Amniotic epithelial cell (primary cell): ENCODE data around the gene PDZD2.
"Not testable (repeated sequence)": the region's sequence is repeated elsewhere in the genome, so short reads cannot be mapped to it uniquely, and the experiment has no call there.

Experiments used
- DNase-seq: peaks from one replicate; pipeline ENCODE4 v3.0.0-alpha.2; 2010; ENCODE audit warnings: low read depth

Gene PDZD2

DNA sequence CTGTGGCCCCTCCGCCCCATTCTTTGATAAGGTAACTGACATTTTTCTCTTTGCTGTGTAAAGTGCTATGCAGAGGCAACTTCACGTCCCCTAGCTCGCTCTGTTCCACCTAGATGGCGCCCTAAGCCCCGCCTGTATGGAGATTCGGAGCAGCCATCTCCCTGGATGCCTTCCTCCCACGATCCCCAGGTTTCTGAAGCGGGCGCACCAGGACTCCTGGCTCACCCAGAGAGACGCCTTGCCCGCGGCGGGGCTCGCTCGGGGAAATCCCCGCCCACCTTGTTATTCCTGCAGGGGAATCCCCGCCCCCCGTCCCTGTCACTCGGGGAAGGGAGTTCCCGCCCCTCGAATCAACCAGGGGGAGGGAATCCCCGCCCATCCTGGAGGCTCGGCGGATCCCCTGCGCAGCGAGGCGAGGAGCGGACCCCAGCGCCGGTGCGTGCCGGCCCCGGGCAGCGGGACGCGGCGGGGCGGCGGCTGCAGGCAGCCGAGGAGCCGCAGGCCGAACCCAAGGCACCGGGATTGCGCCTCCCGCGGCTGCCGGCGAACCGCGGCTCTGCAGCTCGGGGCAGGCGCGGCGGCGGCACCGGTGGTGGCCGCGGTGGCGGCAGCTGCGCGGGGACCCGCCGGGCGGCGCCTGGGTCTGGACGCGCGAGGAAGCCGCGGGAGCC is at the start of gene PDZD2:
Gene PDZD2, plus strand, starts transcription at position 384 of the 671 bp plus-strand sequence.
- peak; percentile 26 for DNase-seq

DNA sequence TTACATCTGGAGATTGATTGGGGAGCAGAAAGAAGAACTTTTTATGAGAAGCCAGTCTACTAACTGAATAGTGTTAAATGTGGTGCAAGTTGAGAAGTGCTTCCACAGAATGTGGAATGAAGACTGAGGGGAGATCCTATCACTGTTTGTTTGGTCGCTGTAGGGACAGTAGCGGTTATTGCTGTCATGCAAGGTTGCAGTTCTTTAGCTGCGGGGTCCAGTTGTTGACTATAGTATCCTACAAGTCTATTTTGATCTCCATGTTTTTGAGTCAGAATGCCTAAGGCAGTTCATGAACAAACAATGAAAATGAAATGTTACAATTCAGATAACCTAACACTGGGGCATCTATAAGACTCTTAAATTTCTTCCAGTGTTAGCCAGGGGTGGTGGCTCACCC is 45.3 kb upstream of the PDZD2 start:
- no peak for DNase-seq

DNA sequence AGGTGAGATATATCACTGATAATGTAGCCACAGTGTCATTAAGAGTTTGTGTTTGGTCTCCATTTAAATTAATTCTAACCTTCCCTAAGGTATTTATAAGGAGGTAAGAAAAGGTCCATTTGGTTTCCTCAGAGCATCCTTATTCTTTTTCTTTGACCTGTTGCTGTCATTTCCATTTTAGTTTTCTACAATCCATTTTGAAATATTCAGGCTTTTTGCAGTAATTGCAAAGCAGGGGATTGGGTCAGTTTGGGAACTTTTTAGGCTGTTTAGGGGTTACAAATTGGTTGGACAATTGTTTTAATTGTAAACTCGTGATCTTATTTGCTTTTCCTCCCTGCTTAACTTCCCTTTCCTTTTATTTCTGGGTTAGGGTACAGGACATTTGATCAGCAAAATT is 42.6 kb upstream of the PDZD2 start:
- DNase-seq, result no peak

DNA sequence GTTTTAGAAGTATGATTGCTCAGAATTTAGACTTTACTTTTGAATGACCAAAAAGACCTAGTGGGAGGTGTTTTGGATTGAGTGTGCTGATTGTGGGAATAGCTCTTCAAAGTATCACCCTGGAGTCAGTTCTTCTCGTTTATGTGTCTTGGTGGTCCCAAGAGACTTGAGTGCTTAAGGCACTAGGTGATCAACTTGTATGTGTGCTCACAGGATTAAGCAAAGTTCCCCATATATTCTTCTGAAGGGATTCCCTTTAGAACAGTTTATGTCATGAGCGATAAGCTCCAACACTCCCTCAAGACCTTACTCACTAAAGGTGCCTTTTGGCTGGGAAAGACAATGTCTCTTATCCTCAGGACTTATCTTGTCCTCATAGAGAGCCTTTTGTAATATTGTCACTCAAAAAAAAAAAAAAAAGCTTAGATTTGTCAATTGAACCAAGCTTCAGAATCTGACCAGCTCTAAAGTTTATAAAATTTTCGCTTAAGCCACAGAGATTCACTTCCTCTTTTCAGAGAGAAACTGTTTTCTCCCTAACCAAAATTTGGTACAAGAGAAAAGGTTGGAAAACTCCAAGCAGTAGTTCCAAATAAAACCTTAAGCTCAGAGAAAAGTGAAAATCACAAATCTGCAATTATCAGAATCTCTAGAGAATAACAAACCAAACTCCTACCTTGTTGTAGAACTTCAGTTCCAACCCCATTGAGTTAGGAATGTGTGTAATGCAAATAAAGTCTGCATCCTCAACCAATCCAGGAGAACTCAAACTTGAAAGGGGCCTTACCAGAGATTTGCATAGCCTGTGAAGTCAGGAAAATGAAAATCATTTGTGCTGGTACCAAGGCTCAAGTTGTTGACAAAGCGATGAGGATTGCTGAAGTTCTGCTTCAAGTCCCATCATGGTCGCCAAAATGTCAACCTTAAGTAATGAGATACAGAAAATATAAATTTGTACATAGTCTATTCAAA is 40.0 kb upstream of the PDZD2 start:
- DNase-seq, result no peak

DNA sequence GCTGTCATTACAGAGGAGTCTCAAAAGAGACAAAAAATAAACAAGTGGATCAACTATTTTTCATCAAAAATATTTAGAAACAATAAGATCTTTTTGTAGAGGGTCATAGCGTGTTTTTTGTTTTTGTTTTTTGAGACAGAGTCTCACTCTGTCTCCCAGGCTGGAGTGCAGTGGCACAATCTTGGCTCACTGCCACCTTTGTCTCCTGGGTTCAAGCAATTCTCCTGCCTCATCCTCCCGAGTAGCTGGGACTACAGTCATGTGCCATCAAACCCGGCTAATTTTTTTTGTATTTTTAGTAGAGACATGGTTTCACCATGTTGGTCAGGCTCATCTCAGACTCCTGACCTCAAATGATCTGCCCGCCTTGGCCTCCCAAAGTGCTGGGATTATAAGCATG is 36.6 kb upstream of the PDZD2 start:
- not testable (repeated sequence) for DNase-seq

- DNase-seq, result no peak
Measured at GRCh38 chr5:31604240-31604639, 34.7 kb upstream of the PDZD2 start.

GRCh38 chr5:31604644-31605043 is 34.3 kb upstream of the PDZD2 start:
- DNase-seq, result no peak

DNA sequence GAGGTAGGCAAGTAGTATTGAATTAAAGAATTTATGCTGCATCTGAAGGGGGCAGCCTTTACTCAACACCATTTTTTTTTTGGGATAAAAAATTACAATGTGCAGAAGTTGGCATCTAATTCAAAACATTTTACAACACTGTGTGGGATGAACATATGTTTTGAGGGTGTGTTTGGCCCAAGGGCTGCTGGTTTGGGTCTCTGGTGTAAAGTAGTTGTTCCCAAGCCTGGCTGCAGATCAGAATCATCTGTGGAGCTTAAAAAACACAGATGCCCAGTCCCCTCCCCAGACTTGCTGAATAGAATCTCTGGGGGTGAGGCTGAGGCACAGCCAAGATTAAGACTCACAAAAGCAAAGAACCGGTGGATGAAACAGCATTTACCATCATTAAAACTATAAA is 33.0 kb upstream of the PDZD2 start:
- DNase-seq, result no peak

DNA sequence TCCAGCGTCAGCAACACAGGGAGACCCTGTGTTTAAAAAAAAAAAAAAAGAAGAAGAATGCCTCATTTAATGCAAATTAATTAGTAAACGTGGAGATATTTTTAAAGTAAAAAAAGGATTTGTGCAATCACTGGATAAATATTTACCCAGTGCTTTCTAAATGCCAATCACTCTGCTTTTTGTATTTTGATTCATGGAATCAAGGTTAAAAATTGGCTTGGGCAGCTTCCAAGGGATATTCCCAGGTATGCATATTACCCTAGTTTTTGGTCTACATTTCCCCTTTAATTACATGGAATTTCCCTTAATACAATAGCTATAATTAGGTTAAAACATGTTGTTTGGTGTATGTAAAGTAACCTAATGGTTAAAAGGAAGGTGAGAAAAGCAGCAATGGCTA is 31.4 kb upstream of the PDZD2 start:
- no peak for DNase-seq

DNA sequence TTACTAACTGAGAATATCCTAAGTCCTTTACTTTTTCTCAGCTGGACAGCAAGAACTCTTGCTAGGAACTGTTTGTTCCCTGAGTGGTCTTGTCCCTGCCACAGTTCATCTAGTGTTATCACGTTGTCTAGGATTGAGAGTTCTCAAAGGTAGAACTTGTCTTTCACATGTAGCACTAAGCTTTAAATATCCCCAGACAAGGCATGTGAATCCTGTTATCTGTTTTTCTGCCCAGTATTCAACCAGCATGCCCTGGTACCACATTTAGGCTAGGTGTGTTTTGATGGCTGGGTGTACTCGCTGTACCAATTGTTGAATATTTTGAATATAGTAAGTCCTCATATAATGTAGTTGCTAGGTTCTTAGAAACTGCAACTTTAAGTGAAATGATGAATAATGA is 27.9 kb upstream of the PDZD2 start:
- no peak for DNase-seq

GRCh38 chr5:31613651-31614050 is 25.3 kb upstream of the PDZD2 start:
- DNase-seq, result no peak

DNA sequence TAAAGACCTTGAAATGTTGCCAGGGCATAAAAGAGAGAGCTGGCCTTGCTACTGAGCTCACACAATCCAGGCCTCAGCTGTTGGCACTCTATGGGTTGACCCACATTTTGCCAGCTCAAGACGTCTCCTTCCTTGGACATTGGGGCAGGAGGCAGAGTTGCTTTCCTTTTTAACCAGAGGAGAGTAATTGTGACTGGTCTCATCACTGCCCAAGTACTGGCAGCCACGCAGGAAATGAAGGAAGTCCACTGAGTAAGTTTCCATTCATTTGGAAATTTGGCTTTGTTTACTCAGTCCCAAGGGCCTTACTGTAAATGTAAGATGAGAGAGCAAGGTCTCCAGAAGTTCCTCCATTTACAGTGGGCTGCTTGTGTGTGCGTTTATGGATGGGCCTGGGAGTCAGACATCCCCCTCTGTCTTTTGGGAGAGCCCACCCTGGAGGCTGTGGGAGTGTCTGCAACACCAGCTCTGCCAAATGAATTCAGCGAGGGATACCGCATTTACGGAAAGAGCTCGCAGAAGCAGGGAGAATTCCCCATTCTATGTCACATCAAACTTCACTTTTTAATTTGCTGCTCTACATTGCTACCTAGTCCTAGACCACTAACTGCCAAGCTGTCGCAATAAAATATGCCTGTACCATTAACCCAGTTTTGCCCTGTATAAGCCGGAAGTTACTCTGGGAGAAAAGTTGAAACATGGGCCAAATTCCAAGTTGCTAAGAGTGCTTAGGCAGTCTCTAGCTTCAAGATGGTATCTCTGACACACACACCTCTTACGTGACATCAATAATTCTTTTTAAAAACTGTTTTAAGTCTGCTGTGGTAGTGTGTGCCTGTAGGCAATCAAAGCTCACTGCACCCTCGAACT is 24.5 kb upstream of the PDZD2 start:
- no peak for DNase-seq

GRCh38 chr5:31617867-31618266 is 21.1 kb upstream of the PDZD2 start:
- no peak for DNase-seq

DNA sequence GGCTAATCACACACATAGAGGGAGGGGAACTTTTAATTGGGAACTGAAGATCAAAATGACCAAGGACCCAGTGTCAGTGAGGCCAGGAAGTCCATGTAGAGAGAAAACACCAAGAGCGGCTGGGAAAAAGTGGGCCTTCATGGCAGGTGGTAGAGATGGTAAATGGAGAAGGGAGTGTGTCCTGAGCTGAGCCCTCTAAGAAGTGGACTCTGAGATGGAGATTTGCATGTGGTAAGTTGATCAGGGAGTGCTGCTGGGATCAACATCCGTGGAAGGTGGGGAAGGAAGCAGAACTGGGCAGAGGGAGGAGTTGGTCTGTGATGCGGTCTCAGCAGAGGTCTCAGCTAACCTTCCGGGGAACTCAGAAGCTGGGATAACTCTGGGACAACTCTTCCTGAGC is 18.9 kb upstream of the PDZD2 start:
- DNase-seq, result no peak

DNA sequence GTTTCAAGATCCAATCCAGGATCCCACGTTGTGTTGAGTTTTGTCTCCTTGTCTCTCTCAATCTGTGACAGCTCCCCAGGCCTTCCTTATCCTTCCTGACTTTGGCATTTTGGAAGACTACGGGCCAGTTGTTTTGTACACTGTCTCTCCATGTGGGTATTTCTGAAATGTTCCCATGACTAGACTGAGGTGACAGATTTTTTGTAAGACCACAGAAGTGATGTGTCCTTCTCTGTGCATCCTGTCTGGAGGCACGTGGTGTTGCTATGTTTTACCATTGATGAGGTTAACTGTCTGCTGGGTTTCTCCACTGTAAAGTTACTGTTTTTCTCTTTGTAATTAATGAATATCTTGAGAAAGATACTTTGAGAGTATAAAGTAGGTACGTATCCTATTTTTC is 15.7 kb upstream of the PDZD2 start:
- no peak for DNase-seq

DNA sequence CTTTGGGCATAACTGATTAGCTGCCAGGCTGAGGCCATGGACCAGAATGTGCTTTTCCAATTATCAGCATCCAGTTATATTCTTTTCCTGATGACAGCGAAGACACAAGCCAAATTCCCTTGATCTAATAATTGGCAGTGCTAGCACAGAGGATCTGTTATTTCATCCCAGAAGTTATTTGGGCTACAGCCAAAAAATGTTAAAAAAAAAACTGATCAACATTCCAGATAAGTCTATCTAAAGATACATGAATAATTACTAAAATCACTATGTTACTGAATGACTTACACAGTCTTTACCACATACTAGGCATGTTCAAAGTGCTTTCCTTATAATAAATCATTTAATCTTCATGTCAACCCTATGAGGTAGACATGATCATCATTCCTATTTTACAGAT is 13.5 kb upstream of the PDZD2 start:
- no peak for DNase-seq

GRCh38 chr5:31626156-31626555 is 12.8 kb upstream of the PDZD2 start:
- DNase-seq, result no peak

DNA sequence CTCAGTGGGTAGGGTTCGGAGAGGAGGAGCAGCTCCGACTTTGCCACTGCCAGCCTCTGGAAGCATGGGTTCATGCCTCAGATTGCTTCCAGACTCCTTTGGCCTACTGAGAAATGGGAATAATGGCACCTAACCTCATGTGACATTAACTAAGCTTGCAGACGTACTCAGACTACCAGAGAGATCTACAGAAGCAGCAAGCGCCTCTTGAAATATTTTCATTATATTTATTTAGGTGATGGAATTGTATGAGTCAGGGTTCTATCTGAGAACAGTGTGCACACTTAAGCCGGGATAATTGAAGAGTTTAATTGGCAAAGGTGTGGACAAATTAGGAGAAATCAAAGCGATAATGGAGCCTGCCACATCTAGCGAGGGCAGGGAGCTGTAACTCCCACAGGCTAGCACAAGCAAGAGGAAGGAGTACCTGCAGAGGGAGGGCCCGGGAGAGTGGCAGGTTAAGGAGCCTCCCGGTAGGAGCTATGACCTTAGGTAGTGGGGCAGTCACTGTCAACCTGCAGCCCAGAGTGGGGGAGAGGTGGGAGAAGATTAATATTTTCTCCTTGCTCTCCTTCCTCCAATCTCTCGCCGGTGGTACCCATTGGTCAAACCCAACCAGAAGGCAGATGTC is 12.2 kb upstream of the PDZD2 start:
- DNase-seq, result no peak

GRCh38 chr5:31630931-31631330 is 8.0 kb upstream of the PDZD2 start:
- DNase-seq, result peak; percentile 32

DNA sequence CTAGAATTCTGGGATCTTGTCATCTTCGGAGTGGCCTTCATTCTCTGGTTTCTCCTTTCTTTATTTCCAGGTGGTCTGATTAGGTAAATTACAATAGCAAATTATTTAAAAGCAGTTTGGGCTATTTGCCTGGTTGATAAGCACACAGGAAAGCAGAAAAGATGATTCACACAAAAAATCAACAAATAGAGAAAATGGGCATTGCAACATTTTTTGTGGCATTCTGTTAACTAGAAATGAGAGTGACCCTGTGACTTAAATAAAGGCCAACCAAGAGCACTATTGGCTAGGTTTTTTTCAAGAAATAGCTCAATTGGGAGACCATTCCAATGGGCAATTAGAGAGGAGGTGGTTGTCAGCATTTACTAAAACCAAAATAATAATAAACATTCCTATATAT is 6.5 kb upstream of the PDZD2 start:
- DNase-seq, result no peak

- no peak for DNase-seq
Measured at GRCh38 chr5:31635446-31635845, 3.5 kb upstream of the PDZD2 start.

DNA sequence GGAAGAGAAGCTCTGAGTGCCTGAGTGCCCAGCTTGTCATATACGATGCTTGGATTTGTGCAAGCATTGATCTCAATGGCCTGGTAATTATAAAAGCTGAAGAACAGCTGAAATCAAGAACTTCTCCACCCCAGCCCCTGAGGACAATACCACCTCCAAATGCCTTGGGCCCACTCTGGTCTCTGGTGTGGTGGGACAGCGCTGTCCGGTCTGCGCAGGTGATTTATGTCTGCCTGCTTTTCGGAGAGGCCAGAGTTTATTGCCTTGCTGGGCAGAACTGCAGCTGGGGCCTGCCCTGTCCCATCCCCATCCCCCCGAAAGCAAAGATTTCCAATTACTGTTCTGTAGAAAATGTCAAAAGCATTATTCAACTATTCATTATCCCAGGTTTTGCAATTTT is 1.1 kb upstream of the PDZD2 start:
- no peak for DNase-seq
